Measurements from ENCODE around the gene SORL1.

SORL1 gene

DNA sequence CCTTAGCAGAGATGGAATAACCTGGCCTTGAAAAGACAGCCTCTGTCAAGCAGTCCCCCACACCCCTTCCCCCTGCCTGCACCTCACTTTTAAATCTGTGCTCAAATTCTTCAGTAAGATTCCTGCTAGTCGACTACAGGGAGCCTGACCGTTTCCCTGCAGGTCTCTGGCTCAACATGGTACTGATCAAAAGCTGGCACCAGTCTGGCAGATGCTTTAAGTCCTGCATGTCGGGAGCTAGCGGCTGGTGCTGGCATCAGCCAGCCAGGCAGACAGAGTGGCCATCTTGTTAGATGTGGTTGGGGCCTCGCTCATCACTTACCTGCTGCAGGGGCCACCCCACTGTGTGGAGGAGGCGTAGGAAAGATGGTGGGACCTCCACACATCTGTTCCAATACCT lies 205.0 kb downstream of the SORL1 start:
- Histone ChIP-seq H3K27ac (ENCODE audit: low read depth, low read length) (no peak overlapping the region), H3K9ac (ENCODE audit: low read length) (no peak overlapping the region), H3K27me3 (ENCODE audit: insufficient read depth, low read length, poor library complexity) (no peaks in the 10 kb centered on the region), H3K4me2 (ENCODE audit: low read length) (no peak overlapping the region), H4K5ac (ENCODE audit: low read length) (no peak overlapping the region), H3K56ac (ENCODE audit: low read length) (no peak overlapping the region), H2AK5ac (ENCODE audit: low read length) (no peak overlapping the region), H3K4ac (ENCODE audit: low read depth, low read length) (no peak overlapping the region), H3K79me1 (ENCODE audit: low read length) (no peaks in the 10 kb centered on the region), H2BK15ac (replicated peaks; ENCODE audit: low read depth) (no peak overlapping the region), H3K79me2 (ENCODE audit: control insufficient read depth, insufficient read depth, low read length) (no peaks in the 10 kb centered on the region), H3K4me3 (ENCODE audit: low read length) (no peak overlapping the region), H3K18ac (ENCODE audit: low read length) (no peak overlapping the region), H3K36me3 (ENCODE audit: control insufficient read depth, insufficient read depth, low read length) (no peaks in the 10 kb centered on the region), H2BK5ac (ENCODE audit: low read length) (no peak overlapping the region), H4K8ac (ENCODE audit: low read depth, low read length) (no peak overlapping the region), H2BK120ac (ENCODE audit: low read depth, low read length) (no peak overlapping the region), H3K23ac (ENCODE audit: low read length) (no peak overlapping the region), H3K4me1 (ENCODE audit: control insufficient read depth, low read depth, low read length) (peaks cover 3% of the 10 kb centered on the region)
- no CpG with 5 or more reads among the region's 6 CpGs for WGBS (ENCODE audit: extremely low coverage, insufficient coverage, low lambda C conversion rate)
- no peak for DNase-seq

- Histone ChIP-seq H2BK5ac (ENCODE audit: low read length) (no peak overlapping the region), H3K27ac (ENCODE audit: low read depth, low read length) (no peak overlapping the region), H2AK5ac (ENCODE audit: low read length) (no peak overlapping the region), H2BK120ac (ENCODE audit: low read depth, low read length) (no peak overlapping the region), H3K79me2 (ENCODE audit: control insufficient read depth, insufficient read depth, low read length) (no peaks in the 10 kb centered on the region), H2BK15ac (replicated peaks; ENCODE audit: low read depth) (no peak overlapping the region), H3K56ac (ENCODE audit: low read length) (no peak overlapping the region), H4K8ac (ENCODE audit: low read depth, low read length) (no peak overlapping the region), H3K79me1 (ENCODE audit: low read length) (no peaks in the 10 kb centered on the region), H3K4me1 (ENCODE audit: control insufficient read depth, low read depth, low read length) (peaks cover 3% of the 10 kb centered on the region), H3K27me3 (ENCODE audit: insufficient read depth, low read length, poor library complexity) (no peaks in the 10 kb centered on the region), H3K9ac (ENCODE audit: low read length) (no peak overlapping the region), H3K36me3 (ENCODE audit: control insufficient read depth, insufficient read depth, low read length) (no peaks in the 10 kb centered on the region), H4K5ac (ENCODE audit: low read length) (no peak overlapping the region), H3K23ac (ENCODE audit: low read length) (no peak overlapping the region), H3K4ac (ENCODE audit: low read depth, low read length) (no peak overlapping the region), H3K4me3 (ENCODE audit: low read length) (no peak overlapping the region), H3K18ac (ENCODE audit: low read length) (no peak overlapping the region), H3K4me2 (ENCODE audit: low read length) (no peak overlapping the region)
- no CpG with 5 or more reads among the region's 3 CpGs for WGBS (ENCODE audit: extremely low coverage, insufficient coverage, low lambda C conversion rate)
- DNase-seq = no peak
These were observed 207.7 kb downstream of the SORL1 start for GRCh38 chr11:121659811-121660210.

GRCh38 chr11:121661880-121662486 lies 209.9 kb downstream of the SORL1 start:
- no peak for DNase-seq
- Histone ChIP-seq H3K18ac (ENCODE audit: low read length) (no peak overlapping the region), H3K79me2 (ENCODE audit: control insufficient read depth, insufficient read depth, low read length) (no peaks in the 10 kb centered on the region), H3K4me2 (ENCODE audit: low read length) (no peak overlapping the region), H3K9ac (ENCODE audit: low read length) (no peak overlapping the region), H2BK120ac (ENCODE audit: low read depth, low read length) (no peak overlapping the region), H3K56ac (ENCODE audit: low read length) (no peak overlapping the region), H4K5ac (ENCODE audit: low read length) (no peak overlapping the region), H3K36me3 (ENCODE audit: control insufficient read depth, insufficient read depth, low read length) (no peaks in the 10 kb centered on the region), H3K27ac (ENCODE audit: low read depth, low read length) (no peak overlapping the region), H2BK5ac (ENCODE audit: low read length) (no peak overlapping the region), H2BK15ac (replicated peaks; ENCODE audit: low read depth) (no peak overlapping the region), H3K27me3 (ENCODE audit: insufficient read depth, low read length, poor library complexity) (no peaks in the 10 kb centered on the region), H3K23ac (ENCODE audit: low read length) (no peak overlapping the region), H3K4ac (ENCODE audit: low read depth, low read length) (no peak overlapping the region), H2AK5ac (ENCODE audit: low read length) (no peak overlapping the region), H4K8ac (ENCODE audit: low read depth, low read length) (no peak overlapping the region), H3K4me1 (ENCODE audit: control insufficient read depth, low read depth, low read length) (no peaks in the 10 kb centered on the region), H3K79me1 (ENCODE audit: low read length) (no peaks in the 10 kb centered on the region), H3K4me3 (ENCODE audit: low read length) (no peak overlapping the region)
- WGBS (ENCODE audit: extremely low coverage, insufficient coverage, low lambda C conversion rate) = no CpG with 5 or more reads among the region's 4 CpGs

GRCh38 chr11:121664144-121664543 lies 212.0 kb downstream of the SORL1 start:
- no peak overlapping the region for H2BK15ac ChIP-seq (replicated peaks; ENCODE audit: low read depth)
- H3K4me3 ChIP-seq (ENCODE audit: low read length) = no peak overlapping the region
- no peak for DNase-seq
- H3K56ac ChIP-seq (ENCODE audit: low read length) = no peak overlapping the region
- H4K8ac ChIP-seq (ENCODE audit: low read depth, low read length) = no peak overlapping the region
- H2AK5ac ChIP-seq (ENCODE audit: low read length) = no peak overlapping the region
- no peaks in the 10 kb centered on the region for H3K36me3 ChIP-seq (ENCODE audit: control insufficient read depth, insufficient read depth, low read length)
- H3K9ac ChIP-seq (ENCODE audit: low read length) = no peak overlapping the region
- H3K4me2 ChIP-seq (ENCODE audit: low read length) = no peak overlapping the region
- no peak overlapping the region for H2BK120ac ChIP-seq (ENCODE audit: low read depth, low read length)
- H3K27me3 ChIP-seq (ENCODE audit: insufficient read depth, low read length, poor library complexity) = no peaks in the 10 kb centered on the region
- H3K79me1 ChIP-seq (ENCODE audit: low read length) = no peaks in the 10 kb centered on the region
- no peak overlapping the region for H3K23ac ChIP-seq (ENCODE audit: low read length)
- no peak overlapping the region for H2BK5ac ChIP-seq (ENCODE audit: low read length)
- H3K79me2 ChIP-seq (ENCODE audit: control insufficient read depth, insufficient read depth, low read length) = no peaks in the 10 kb centered on the region
- no peaks in the 10 kb centered on the region for H3K4me1 ChIP-seq (ENCODE audit: control insufficient read depth, low read depth, low read length)
- no peak overlapping the region for H3K18ac ChIP-seq (ENCODE audit: low read length)
- H3K27ac ChIP-seq (ENCODE audit: low read depth, low read length) = no peak overlapping the region
- H4K5ac ChIP-seq (ENCODE audit: low read length) = no peak overlapping the region
- H3K4ac ChIP-seq (ENCODE audit: low read depth, low read length) = no peak overlapping the region

DNA sequence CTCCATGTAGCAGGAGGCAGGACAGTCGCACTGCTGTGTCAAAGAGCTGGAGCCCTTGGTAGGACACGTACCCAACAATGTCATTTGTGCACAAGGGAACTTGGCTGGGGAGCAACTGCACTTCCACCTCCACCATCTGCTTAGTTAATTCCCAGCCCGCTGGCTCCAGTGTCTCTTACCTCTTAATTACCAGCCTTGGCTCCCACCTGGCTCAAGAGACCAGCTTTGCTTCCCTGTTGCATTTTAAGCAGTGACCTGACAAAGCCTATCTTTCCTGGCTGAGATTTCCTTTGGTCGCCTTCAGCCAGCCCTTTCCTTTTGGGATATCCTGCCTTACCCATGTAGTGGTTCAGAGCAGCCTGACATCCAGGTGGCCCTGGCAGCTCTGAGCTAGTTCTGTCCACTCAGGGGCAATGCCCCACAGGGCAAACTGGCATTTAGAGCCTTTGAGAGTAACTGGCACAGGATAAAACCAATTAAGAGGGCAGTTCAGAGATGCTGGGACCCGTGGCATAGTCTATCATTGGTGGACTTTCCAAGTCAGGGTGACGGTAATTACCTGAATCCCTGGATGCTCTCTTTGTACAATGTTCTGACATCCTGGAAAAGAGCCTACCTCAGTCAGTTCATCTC lies 213.2 kb downstream of the SORL1 start:
- WGBS (ENCODE audit: extremely low coverage, insufficient coverage, low lambda C conversion rate) = no CpG with 5 or more reads among the region's 6 CpGs

DNA sequence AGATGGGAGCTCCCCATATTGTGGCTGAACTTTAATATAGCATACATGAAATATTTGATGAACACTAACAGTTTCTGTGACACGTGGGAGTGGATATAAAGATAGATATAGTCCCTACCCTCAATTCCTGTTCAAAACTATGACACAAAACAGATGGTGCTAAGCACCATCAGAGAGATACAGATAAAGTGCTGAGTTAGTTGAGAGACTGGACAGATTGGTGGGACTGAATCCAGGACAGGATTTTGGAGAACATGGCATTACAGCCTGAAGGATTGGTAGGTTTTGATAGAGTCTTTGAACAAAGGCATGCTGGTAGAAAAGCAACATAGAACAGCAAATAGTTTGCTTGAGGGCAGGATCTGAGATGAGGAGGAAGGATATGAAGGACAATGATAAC lies 215.7 kb downstream of the SORL1 start:
- Histone ChIP-seq H2BK15ac (replicated peaks; ENCODE audit: low read depth) (no peak overlapping the region), H3K27ac (ENCODE audit: low read depth, low read length) (no peak overlapping the region), H3K18ac (ENCODE audit: low read length) (no peak overlapping the region), H3K56ac (ENCODE audit: low read length) (no peak overlapping the region), H4K5ac (ENCODE audit: low read length) (no peak overlapping the region), H4K8ac (ENCODE audit: low read depth, low read length) (no peak overlapping the region), H2BK5ac (ENCODE audit: low read length) (no peak overlapping the region), H3K79me2 (ENCODE audit: control insufficient read depth, insufficient read depth, low read length) (no peaks in the 10 kb centered on the region), H2AK5ac (ENCODE audit: low read length) (no peak overlapping the region), H3K23ac (ENCODE audit: low read length) (no peak overlapping the region), H2BK120ac (ENCODE audit: low read depth, low read length) (no peak overlapping the region), H3K36me3 (ENCODE audit: control insufficient read depth, insufficient read depth, low read length) (no peaks in the 10 kb centered on the region), H3K27me3 (ENCODE audit: insufficient read depth, low read length, poor library complexity) (no peaks in the 10 kb centered on the region), H3K79me1 (ENCODE audit: low read length) (no peaks in the 10 kb centered on the region), H3K4me3 (ENCODE audit: low read length) (no peak overlapping the region), H3K9ac (ENCODE audit: low read length) (no peak overlapping the region), H3K4me1 (ENCODE audit: control insufficient read depth, low read depth, low read length) (peaks cover 3% of the 10 kb centered on the region), H3K4me2 (ENCODE audit: low read length) (no peak overlapping the region), H3K4ac (ENCODE audit: low read depth, low read length) (no peak overlapping the region)
- no CpG with 5 or more reads among the region's 1 CpG for WGBS (ENCODE audit: extremely low coverage, insufficient coverage, low lambda C conversion rate)
- DNase-seq = no peak

More for the DNA sequence above, 213.2 kb downstream of the SORL1 start:
- Histone ChIP-seq H3K56ac (ENCODE audit: low read length) (no peak overlapping the region), H2AK5ac (ENCODE audit: low read length) (no peak overlapping the region), H2BK15ac (replicated peaks; ENCODE audit: low read depth) (no peak overlapping the region), H3K27me3 (ENCODE audit: insufficient read depth, low read length, poor library complexity) (no peaks in the 10 kb centered on the region), H3K4me2 (ENCODE audit: low read length) (no peak overlapping the region), H3K4me1 (ENCODE audit: control insufficient read depth, low read depth, low read length) (no peaks in the 10 kb centered on the region), H4K5ac (ENCODE audit: low read length) (no peak overlapping the region), H3K27ac (ENCODE audit: low read depth, low read length) (no peak overlapping the region), H3K79me1 (ENCODE audit: low read length) (no peaks in the 10 kb centered on the region), H2BK5ac (ENCODE audit: low read length) (no peak overlapping the region), H3K4ac (ENCODE audit: low read depth, low read length) (no peak overlapping the region), H3K23ac (ENCODE audit: low read length) (no peak overlapping the region), H3K36me3 (ENCODE audit: control insufficient read depth, insufficient read depth, low read length) (no peaks in the 10 kb centered on the region), H3K4me3 (ENCODE audit: low read length) (no peak overlapping the region), H3K18ac (ENCODE audit: low read length) (no peak overlapping the region), H2BK120ac (ENCODE audit: low read depth, low read length) (no peak overlapping the region), H3K79me2 (ENCODE audit: control insufficient read depth, insufficient read depth, low read length) (no peaks in the 10 kb centered on the region), H3K9ac (ENCODE audit: low read length) (no peak overlapping the region), H4K8ac (ENCODE audit: low read depth, low read length) (no peak overlapping the region)
- no peak for DNase-seq

Measured in mesendoderm (in vitro differentiated cells).